Measurements from ENCODE around the gene FRMD3.

GRCh38 chr9:83432104-83432627 is 106.0 kb downstream of the FRMD3 start:
- TF ChIP-seq CTCF (IDR thresholded peaks at IDR 0.05; ENCODE audit: extremely low read depth in 1 of 2, insufficient read depth in 1 of 2, low read depth in 1 of 2, low read length in 2 of 2): no peak
- no peak for TF ChIP-seq POLR2A (IDR thresholded peaks at IDR 0.05; ENCODE audit: low read depth, low read length)
- no peak for TF ChIP-seq EZH2 (IDR thresholded peaks at IDR 0.05; ENCODE audit: borderline replicate concordance, low read depth, low read length, severe bottlenecking)
- TF ChIP-seq MAX (IDR thresholded peaks at IDR 0.05; ENCODE audit: insufficient read depth, insufficient read length): no peak
- no peak for TF ChIP-seq POLR2AphosphoS5 (IDR thresholded peaks at IDR 0.05; ENCODE audit: insufficient read depth, low read depth, low read length)
- no peak for TF ChIP-seq JUN (IDR thresholded peaks at IDR 0.05; ENCODE audit: borderline replicate concordance, insufficient read depth, insufficient read length, low read depth)
- TF ChIP-seq MYC (IDR thresholded peaks at IDR 0.05; ENCODE audit: low read depth, low read length): no peak
- TF ChIP-seq FOS (IDR thresholded peaks at IDR 0.05; ENCODE audit: borderline replicate concordance, insufficient read depth, low read length): no peak
- no peak for TF ChIP-seq GATA2 (IDR thresholded peaks at IDR 0.05; ENCODE audit: insufficient read depth, insufficient read length, low read depth, low read length)

Data from endothelial cell of umbilical vein (primary cell).